Neural progenitor cell (in vitro differentiated cells): ENCODE data around the gene PRR23E. TPM values are rescaled to one million over a fixed set of nuclear protein-coding genes. Genes with fewer than 3 reads are reported as not detected.
A peak's percentile ranks its signal among the peaks of the same experiment; 100 is the strongest.

Source experiments
- DNase-seq: peaks from one replicate; pipeline ENCODE4 v3.0.0-alpha.2; 2016; ENCODE audit warnings: low spot score
- H2AFZ ChIP-seq: fragments of 200-600 bp; sonication (generic); replicated peaks from 2 replicates; pipeline ENCODE4 v1.6.1; 2016; ENCODE audit warnings: antibody characterized with exemption
- H3F3A ChIP-seq: fragments of 200-600 bp; sonication (generic); 2 replicates; pipeline ENCODE4 v1.6.1; 2016; ENCODE audit warnings: antibody characterized with exemption, low read depth
- H3K27ac ChIP-seq: fragments of 200-600 bp; sonication (generic); 2 replicates; pipeline ENCODE4 v1.5.1; 2016; ENCODE audit warnings: mild to moderate bottlenecking
- H3K27me3 ChIP-seq: fragments of 200-600 bp; sonication (generic); 2 replicates; pipeline ENCODE4 v1.6.1; 2016; ENCODE audit warnings: mild to moderate bottlenecking, moderate library complexity
- H3K36me3 ChIP-seq: fragments of 200-600 bp; sonication (generic); 2 replicates; pipeline ENCODE4 v1.5.1; 2016
- H3K4me1 ChIP-seq: fragments of 200-600 bp; sonication (generic); 2 replicates; pipeline ENCODE4 v1.6.1; 2016; ENCODE audit warnings: mixed run types
- H3K4me2 ChIP-seq: fragments of 200-600 bp; sonication (generic); 2 replicates; pipeline ENCODE4 v1.6.1; 2016
- H3K4me3 ChIP-seq: fragments of 200-600 bp; sonication (generic); 2 replicates; pipeline ENCODE4 v1.5.1; 2016
- H3K79me2 ChIP-seq: fragments of 200-600 bp; sonication (generic); 2 replicates; pipeline ENCODE4 v1.6.1; 2016; ENCODE audit warnings: low read depth
- H3K9ac ChIP-seq: fragments of 200-600 bp; sonication (generic); 2 replicates; pipeline ENCODE4 v1.6.1; 2016
- H3K9me3 ChIP-seq: fragments of 200-600 bp; sonication (generic); 2 replicates; pipeline ENCODE4 v1.5.1; 2016; ENCODE audit warnings: low read depth
- H4K20me1 ChIP-seq: fragments of 200-600 bp; sonication (generic); 2 replicates; pipeline ENCODE4 v1.6.1; 2016; ENCODE audit warnings: low read depth
- H3K27ac Mint-ChIP-seq: 3 replicates; pipeline ENCODE4 v1.8.0; 2021; ENCODE audit warnings: mixed read lengths
- H3K27me3 Mint-ChIP-seq: 2 replicates; pipeline ENCODE4 v1.8.0; 2022; ENCODE audit warnings: low read depth, mild to moderate bottlenecking, inconsistent platforms, moderate library complexity, mixed read lengths; ENCODE audit not compliant: insufficient read depth
- H3K36me3 Mint-ChIP-seq: 3 replicates; pipeline ENCODE4 v1.8.0; 2021; ENCODE audit warnings: mixed read lengths
- H3K4me1 Mint-ChIP-seq: 3 replicates; pipeline ENCODE4 v1.8.0; 2021; ENCODE audit warnings: mixed read lengths
- H3K4me3 Mint-ChIP-seq: 3 replicates; pipeline ENCODE4 v1.8.0; 2021; ENCODE audit warnings: mild to moderate bottlenecking, moderate library complexity, mixed read lengths
- H3K9me3 Mint-ChIP-seq: 3 replicates; pipeline ENCODE4 v1.8.0; 2020; ENCODE audit warnings: mixed read lengths
- CTCF ChIP-seq: fragments of 200-600 bp; sonication (generic); IDR thresholded peaks from 2 replicates; pipeline ENCODE4 v1.5.1; 2017; ENCODE audit warnings: antibody characterized with exemption, mild to moderate bottlenecking
- EZH2 ChIP-seq: fragments of 200-600 bp; sonication (generic); IDR thresholded peaks from 2 replicates; pipeline ENCODE4 v1.6.1; 2017; ENCODE audit warnings: antibody characterized with exemption, mild to moderate bottlenecking, moderate library complexity
- EZH2phosphoT487 ChIP-seq: fragments of 200-600 bp; sonication (generic); IDR thresholded peaks from 2 replicates; pipeline ENCODE4 v1.6.1; 2017; ENCODE audit warnings: antibody characterized with exemption
- total RNA-seq: library from RNA; depleted of rRNA; stranded (reverse); fragments of >200 nt; gene quantifications from 2 replicates; pipeline ENCODE4 v1.2.3, GENCODE V29; 2015; ENCODE audit warnings: low replicate concordance

Gene PRR23E
- total RNA-seq, 1 donor from 2014 or later, result not detected

DNA sequence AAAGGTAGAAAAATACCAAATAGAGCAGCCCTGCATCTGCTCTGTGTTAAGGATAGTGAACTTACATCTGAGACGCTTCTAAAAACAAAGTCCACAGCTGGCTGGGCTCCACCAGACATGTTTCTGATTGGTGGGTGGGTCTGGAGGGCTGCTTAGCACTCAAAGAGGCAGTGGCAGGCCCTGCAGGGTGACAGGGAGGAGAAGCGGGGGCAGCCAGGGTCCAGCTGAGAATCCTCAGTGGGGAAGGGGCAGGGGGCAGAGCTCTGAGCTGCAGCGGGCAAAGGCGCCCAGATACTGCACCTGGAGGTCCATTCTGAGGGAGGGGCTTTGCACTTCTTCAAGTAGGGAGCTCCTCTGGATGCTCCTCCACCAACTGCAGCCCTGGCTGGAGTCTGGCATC, 28.1 kb downstream of the PRR23E start:
- no peaks in the 10 kb centered on the region for H4K20me1 ChIP-seq
- H3K36me3 ChIP-seq, result no peaks in the 10 kb centered on the region
- H3K27me3 Mint-ChIP-seq, result peaks cover 11% of the 10 kb centered on the region
- no peak overlapping the region for H3K9ac ChIP-seq
- H3K79me2 ChIP-seq, result no peaks in the 10 kb centered on the region
- no peaks in the 10 kb centered on the region for H3F3A ChIP-seq
- H2AFZ ChIP-seq, result no peak overlapping the region
- peaks cover 19% of the 10 kb centered on the region for H3K4me1 ChIP-seq
- no peak overlapping the region for H3K27ac ChIP-seq
- H3K36me3 Mint-ChIP-seq, result no peaks in the 10 kb centered on the region
- no peak overlapping the region for H3K27ac Mint-ChIP-seq
- H3K4me1 Mint-ChIP-seq, result peaks cover 15% of the 10 kb centered on the region
- no peak overlapping the region for H3K4me2 ChIP-seq
- H3K27me3 ChIP-seq, result no peaks in the 10 kb centered on the region
- TF ChIP-seq EZH2 (no peak), EZH2phosphoT487 (no peak), CTCF (no peak)
- no peak overlapping the region for H3K4me3 ChIP-seq
- no peak for DNase-seq
- no peak overlapping the region for H3K4me3 Mint-ChIP-seq
- peaks cover 16% of the 10 kb centered on the region for H3K9me3 Mint-ChIP-seq
- H3K9me3 ChIP-seq, result no peaks in the 10 kb centered on the region

GRCh38 chr3:127221446-127222035, 28.6 kb downstream of the PRR23E start:
- Mint-ChIP-seq H3K36me3 (no peaks in the 10 kb centered on the region), H3K9me3 (peaks cover 21% of the 10 kb centered on the region), H3K4me1 (peaks cover 15% of the 10 kb centered on the region), H3K27ac (no peak overlapping the region), H3K27me3 (peaks cover 14% of the 10 kb centered on the region), H3K4me3 (no peak overlapping the region)
- Histone ChIP-seq H3K9ac (no peak overlapping the region), H3K4me1 (peaks cover 19% of the 10 kb centered on the region), H3F3A (no peaks in the 10 kb centered on the region), H3K36me3 (no peaks in the 10 kb centered on the region), H3K9me3 (no peaks in the 10 kb centered on the region), H3K79me2 (no peaks in the 10 kb centered on the region), H3K4me3 (no peak overlapping the region), H4K20me1 (no peaks in the 10 kb centered on the region), H2AFZ (no peak overlapping the region), H3K27ac (no peak overlapping the region), H3K4me2 (peak overlapping the region; percentile 13), H3K27me3 (no peaks in the 10 kb centered on the region)
- TF ChIP-seq EZH2phosphoT487, result no peak
- no peak for TF ChIP-seq EZH2
- TF ChIP-seq CTCF, result no peak
- DNase-seq, result no peak

- Histone ChIP-seq H3K9me3 (no peaks in the 10 kb centered on the region), H3K36me3 (no peaks in the 10 kb centered on the region), H3K4me2 (no peak overlapping the region), H4K20me1 (no peaks in the 10 kb centered on the region), H3K4me3 (no peak overlapping the region), H2AFZ (no peak overlapping the region), H3K4me1 (peaks cover 19% of the 10 kb centered on the region), H3F3A (no peaks in the 10 kb centered on the region), H3K27me3 (no peaks in the 10 kb centered on the region), H3K79me2 (no peaks in the 10 kb centered on the region), H3K27ac (no peak overlapping the region), H3K9ac (no peak overlapping the region)
- H3K27ac Mint-ChIP-seq, result no peak overlapping the region
- peaks cover 24% of the 10 kb centered on the region for H3K9me3 Mint-ChIP-seq
- TF ChIP-seq EZH2, result no peak
- no peak for TF ChIP-seq CTCF
- TF ChIP-seq EZH2phosphoT487, result no peak
- peaks cover 17% of the 10 kb centered on the region for H3K4me1 Mint-ChIP-seq
- no peak for DNase-seq
- H3K4me3 Mint-ChIP-seq, result no peak overlapping the region
- peaks cover 14% of the 10 kb centered on the region for H3K27me3 Mint-ChIP-seq
- H3K36me3 Mint-ChIP-seq, result no peaks in the 10 kb centered on the region
These were observed 29.2 kb downstream of the PRR23E start for GRCh38 chr3:127222163-127222562.
